Stimulated activated CD8-positive, alpha-beta memory T cell treated with anti-CD3 and anti-CD28 coated beads, Interleukin-4, amount 100 ng/mL, for 24 hours (primary cell): Measurements from ENCODE around the gene CARD10.

ENCODE experiments used
- DNase-seq: peaks from one replicate; pipeline ENCODE4 v3.0.0-alpha.2; 2020; ENCODE audit warnings: low read depth

Gene CARD10

GRCh38 chr22:37519268-37520195, at the start of gene CARD10:
Gene CARD10 (minus strand): TSS chr22:37519415. CDS start chr22:37519200, 215 bp downstream.
- no peak for DNase-seq

GRCh38 chr22:37568448-37569008, 49.3 kb upstream of the CARD10 start:
- DNase-seq: no peak

GRCh38 chr22:37568012-37568411, 48.8 kb upstream of the CARD10 start:
- DNase-seq: no peak

- DNase-seq: peak; percentile 83
Measured at GRCh38 chr22:37566903-37567798, 47.9 kb upstream of the CARD10 start.

- peak; percentile 22 for DNase-seq
Measured at GRCh38 chr22:37566329-37566837, 47.2 kb upstream of the CARD10 start.

- no peak for DNase-seq
Measured at GRCh38 chr22:37565830-37566229, 46.6 kb upstream of the CARD10 start.

GRCh38 chr22:37564111-37564711, 45.0 kb upstream of the CARD10 start:
- no peak for DNase-seq

- no peak for DNase-seq
Measured at GRCh38 chr22:37563153-37564081, 44.2 kb upstream of the CARD10 start.

GRCh38 chr22:37562049-37562875, 43.0 kb upstream of the CARD10 start:
- no peak for DNase-seq

GRCh38 chr22:37561212-37562048, 42.2 kb upstream of the CARD10 start:
- peak; percentile 76 for DNase-seq

- no peak for DNase-seq
Measured at GRCh38 chr22:37560608-37561211, 41.5 kb upstream of the CARD10 start.

GRCh38 chr22:37559901-37560607, 40.8 kb upstream of the CARD10 start, which contains the start of gene CDC42EP1:
Gene CDC42EP1 (plus strand): TSS chr22:37560480. CDS start chr22:37566350, 5,870 bp downstream.
- no peak for DNase-seq

- no peak for DNase-seq
Measured at GRCh38 chr22:37559521-37559900, 40.3 kb upstream of the CARD10 start.

GRCh38 chr22:37558815-37559214, 39.6 kb upstream of the CARD10 start:
- no peak for DNase-seq

- no peak for DNase-seq
Measured at GRCh38 chr22:37557321-37558001, 38.2 kb upstream of the CARD10 start.

- no peak for DNase-seq
Measured at GRCh38 chr22:37556710-37557109, 37.5 kb upstream of the CARD10 start.

- DNase-seq: no peak
Measured at GRCh38 chr22:37555029-37555428, 35.8 kb upstream of the CARD10 start.
